ENCODE data around the gene CHTF8. TPM values are rescaled to one million over a fixed set of nuclear protein-coding genes. Genes with fewer than 3 reads are reported as not detected.

Gene CHTF8
- total RNA-seq, 1 experiment from 2014 or later, result 119 TPM

DNA sequence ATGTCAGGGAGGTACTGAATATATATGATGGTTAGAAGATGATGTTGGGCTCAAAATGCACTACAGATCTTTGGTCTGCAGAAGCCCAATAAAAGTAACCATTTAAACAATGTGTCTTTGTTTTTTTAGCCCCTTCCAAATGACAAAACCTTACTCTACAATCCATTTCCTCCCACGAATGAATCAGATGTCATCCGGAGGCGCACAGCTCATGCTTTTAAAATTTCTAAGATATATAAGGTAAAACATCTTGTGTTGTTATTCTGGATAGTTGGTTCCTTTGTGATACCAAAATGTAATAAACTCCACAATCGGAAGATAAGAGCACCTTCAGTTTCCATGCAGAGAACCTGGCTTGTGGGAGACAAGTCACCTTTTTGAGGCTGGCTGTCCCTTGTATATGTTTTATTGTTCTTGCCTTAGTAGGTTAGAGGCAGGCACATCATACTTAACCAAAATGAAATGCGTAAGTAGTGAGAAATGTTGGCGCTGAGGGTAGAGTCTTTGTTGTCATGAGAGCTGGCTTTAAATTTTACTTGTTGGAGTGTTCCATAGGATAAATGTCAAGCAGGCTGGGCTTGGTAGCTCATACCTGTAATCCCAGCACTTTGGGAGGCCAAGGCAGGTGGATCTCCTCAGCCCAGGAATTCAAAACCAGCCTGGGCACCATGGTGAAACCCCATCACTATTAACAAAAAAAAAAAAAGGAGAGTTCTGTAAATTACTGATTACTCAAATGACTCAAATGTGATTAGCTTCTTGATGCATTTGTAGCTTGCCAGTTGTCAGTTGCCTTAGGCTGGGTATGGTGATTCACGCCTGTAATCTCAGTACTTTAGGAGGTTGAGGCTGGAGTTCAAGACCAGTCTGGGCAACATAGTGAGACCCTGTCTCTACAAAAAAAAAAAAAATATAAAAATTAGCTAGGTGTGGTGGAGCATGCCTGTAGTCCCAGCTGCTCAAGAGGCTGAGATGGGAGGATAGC lies 34.9 kb upstream of the CHTF8 start:
- no peaks in the 10 kb centered on the region for H3K27me3 Mint-ChIP-seq (ENCODE audit: insufficient read depth, unreplicated experiment)
- H3K36me3 Mint-ChIP-seq (ENCODE audit: insufficient read depth, unreplicated experiment), result peaks cover 85% of the 10 kb centered on the region
- no peak overlapping the region for H3K4me3 Mint-ChIP-seq (ENCODE audit: unreplicated experiment)
- POLR2A ChIA-PET, result interaction anchor here (0.7 to 1.1 kb wide), 2 partner anchors 12 to 17 kb away, joined by 3 to 9 read pairs; no protein-coding TSS in a partner anchor
- Histone ChIP-seq H3K9me3 (no peaks in the 10 kb centered on the region), H3K4me3 (ENCODE audit: low read depth, low read length) (no peak overlapping the region), H3K36me3 (ENCODE audit: control insufficient read depth, insufficient read depth, low read length) (peaks cover 7% of the 10 kb centered on the region), H3K4me1 (peaks cover 9% of the 10 kb centered on the region), H3K27me3 (replicated peaks; ENCODE audit: control insufficient read depth, insufficient read depth, low read length) (no peaks in the 10 kb centered on the region)
- TF ChIP-seq CTCF (IDR thresholded peaks at IDR 0.05; ENCODE audit: insufficient read depth in 1 of 2, low read depth in 1 of 2, low read length in 1 of 2, severe bottlenecking in 1 of 2, unreplicated experiment in 1 of 2), result no peak
- intact Hi-C loops (cut with micrococcal nuclease; ENCODE audit: unreplicated experiment), result no loop called here
- no TSS peak for BruUV-seq (replicated peaks)
- CTCF ChIA-PET, result no interaction called here
- H3K27ac Mint-ChIP-seq (ENCODE audit: unreplicated experiment), result no peak overlapping the region
- H3K4me1 Mint-ChIP-seq (ENCODE audit: low read depth, unreplicated experiment), result peaks cover 7% of the 10 kb centered on the region
- DNase-seq, result no peak
- H3K9me3 Mint-ChIP-seq (ENCODE audit: unreplicated experiment), result no peaks in the 10 kb centered on the region

DNA sequence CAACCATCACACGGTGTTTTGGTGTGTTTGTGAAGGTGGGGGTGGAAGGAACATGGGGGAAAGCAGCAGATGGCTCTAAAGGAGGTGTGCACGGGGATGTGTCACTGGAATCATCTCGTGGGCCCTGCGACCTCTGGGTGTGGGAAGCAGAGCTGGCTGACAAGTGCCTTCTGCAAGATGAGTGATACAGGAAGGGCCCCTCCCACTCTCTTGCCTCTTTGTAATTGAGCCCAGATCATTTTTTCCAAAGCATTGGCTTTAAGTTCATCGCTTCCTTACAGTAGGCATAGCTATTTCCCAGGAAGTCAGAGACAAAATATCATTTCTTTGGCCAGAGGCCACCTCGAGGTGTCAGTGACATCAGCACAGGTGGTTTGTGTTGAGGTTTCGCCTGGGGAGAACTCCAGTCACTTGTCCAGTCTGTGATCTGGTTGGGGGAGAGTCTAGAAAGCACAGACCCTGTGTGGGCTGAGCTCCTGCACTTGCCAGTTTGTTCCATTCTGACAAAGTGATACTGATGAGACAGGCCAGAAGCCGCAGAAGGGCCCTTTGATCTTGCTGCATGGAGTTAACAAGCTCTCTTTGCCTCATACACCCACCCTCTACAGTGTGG lies 33.9 kb upstream of the CHTF8 start:
- CTCF ChIA-PET, result no interaction called here
- no peaks in the 10 kb centered on the region for H3K9me3 ChIP-seq
- BruUV-seq (replicated peaks), result no TSS peak
- Mint-ChIP-seq H3K27me3 (ENCODE audit: insufficient read depth, unreplicated experiment) (no peaks in the 10 kb centered on the region), H3K4me1 (ENCODE audit: low read depth, unreplicated experiment) (peaks cover 7% of the 10 kb centered on the region), H3K27ac (ENCODE audit: unreplicated experiment) (no peak overlapping the region), H3K9me3 (ENCODE audit: unreplicated experiment) (no peaks in the 10 kb centered on the region), H3K36me3 (ENCODE audit: insufficient read depth, unreplicated experiment) (peaks cover 89% of the 10 kb centered on the region), H3K4me3 (ENCODE audit: unreplicated experiment) (no peak overlapping the region)
- H3K36me3 ChIP-seq (ENCODE audit: control insufficient read depth, insufficient read depth, low read length), result peaks cover 7% of the 10 kb centered on the region
- POLR2A ChIA-PET, result interaction anchor here (1.1 kb wide), 1 partner anchor 11 kb away, joined by 3 read pairs; no protein-coding TSS in a partner anchor
- TF ChIP-seq CTCF (IDR thresholded peaks at IDR 0.05; ENCODE audit: insufficient read depth in 1 of 2, low read depth in 1 of 2, low read length in 1 of 2, severe bottlenecking in 1 of 2, unreplicated experiment in 1 of 2), result no peak
- no peak overlapping the region for H3K4me3 ChIP-seq (ENCODE audit: low read depth, low read length)
- H3K4me1 ChIP-seq, result peaks cover 9% of the 10 kb centered on the region
- intact Hi-C loops (cut with micrococcal nuclease; ENCODE audit: unreplicated experiment), result no loop called here
- H3K27me3 ChIP-seq (replicated peaks; ENCODE audit: control insufficient read depth, insufficient read depth, low read length), result no peaks in the 10 kb centered on the region
- no peak for DNase-seq

DNA sequence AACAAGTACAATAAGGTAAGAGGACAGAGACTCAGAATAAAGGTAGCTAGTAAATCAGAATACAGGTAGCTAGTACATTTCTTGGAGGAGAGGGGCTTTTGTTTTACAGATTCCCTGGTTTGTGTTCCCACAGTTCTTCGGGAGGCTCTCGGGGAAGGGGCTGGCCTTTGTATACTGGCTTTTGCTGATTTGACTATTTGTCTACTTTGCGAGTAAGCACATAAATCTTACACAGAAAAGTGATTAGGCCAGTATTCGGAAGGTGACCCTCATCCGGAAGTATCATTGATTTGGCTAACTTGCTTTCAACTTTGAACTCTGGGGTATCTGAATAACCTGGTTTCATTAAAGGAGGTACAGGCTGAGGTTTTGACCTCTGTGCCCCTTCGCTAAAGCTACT lies 33.2 kb upstream of the CHTF8 start:
- Histone ChIP-seq H3K4me1 (peaks cover 9% of the 10 kb centered on the region), H3K9me3 (no peaks in the 10 kb centered on the region), H3K4me3 (ENCODE audit: low read depth, low read length) (no peak overlapping the region), H3K27me3 (replicated peaks; ENCODE audit: control insufficient read depth, insufficient read depth, low read length) (no peaks in the 10 kb centered on the region), H3K36me3 (ENCODE audit: control insufficient read depth, insufficient read depth, low read length) (peaks cover 8% of the 10 kb centered on the region)
- Mint-ChIP-seq H3K27ac (ENCODE audit: unreplicated experiment) (no peak overlapping the region), H3K9me3 (ENCODE audit: unreplicated experiment) (no peaks in the 10 kb centered on the region), H3K36me3 (ENCODE audit: insufficient read depth, unreplicated experiment) (peaks cover 89% of the 10 kb centered on the region), H3K4me3 (ENCODE audit: unreplicated experiment) (no peak overlapping the region), H3K27me3 (ENCODE audit: insufficient read depth, unreplicated experiment) (no peaks in the 10 kb centered on the region), H3K4me1 (ENCODE audit: low read depth, unreplicated experiment) (peaks cover 7% of the 10 kb centered on the region)
- no peak for DNase-seq
- no peak for TF ChIP-seq CTCF (IDR thresholded peaks at IDR 0.05; ENCODE audit: insufficient read depth in 1 of 2, low read depth in 1 of 2, low read length in 1 of 2, severe bottlenecking in 1 of 2, unreplicated experiment in 1 of 2)
- CTCF ChIA-PET, result no interaction called here
- POLR2A ChIA-PET, result interaction anchor here (0.6 kb wide), 1 partner anchor 12 kb away, joined by 3 read pairs; no protein-coding TSS in a partner anchor
- intact Hi-C loops (cut with micrococcal nuclease; ENCODE audit: unreplicated experiment), result no loop called here
- no TSS peak for BruUV-seq (replicated peaks)

Data from Caco-2 (cell line).